ENCODE results near the gene POLR3GL.
A peak's percentile ranks its signal among the peaks of the same experiment; 100 is the strongest.

Gene POLR3GL

DNA sequence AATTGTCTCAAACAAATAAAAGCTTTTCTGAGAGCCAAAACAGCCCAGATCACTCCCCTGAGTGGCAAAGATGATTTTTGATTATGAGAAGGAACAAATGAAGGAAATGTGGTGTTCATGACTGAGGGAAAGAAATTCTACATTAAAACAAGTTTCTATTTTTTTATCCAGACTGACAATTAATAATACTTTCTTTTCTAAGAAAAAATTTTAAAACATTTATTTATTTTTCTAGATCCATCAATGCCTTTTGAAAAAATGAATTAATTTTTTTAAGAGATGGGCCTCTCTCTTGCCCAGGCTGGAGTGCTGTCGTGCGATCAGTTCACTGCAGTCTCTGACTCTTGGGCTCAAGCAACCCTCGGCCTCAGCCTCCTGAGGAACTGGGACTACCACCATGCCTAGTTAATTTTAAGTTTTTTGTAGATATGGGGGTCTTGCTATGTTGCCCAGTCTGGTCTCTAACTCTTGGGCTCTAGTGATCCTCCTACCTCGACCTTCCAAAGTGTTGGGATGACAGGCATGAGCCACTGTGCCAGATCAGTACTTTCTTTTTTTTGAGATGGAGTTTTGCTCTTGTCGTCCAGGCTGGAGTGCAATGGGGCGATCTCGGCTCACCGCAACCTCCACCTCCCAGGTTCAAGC is 43.1 kb downstream of the POLR3GL start:
- peak overlapping the region in 1 of 2 donors; percentile 48 for H3K9ac ChIP-seq (ENCODE audit: low read length in 2 of 2)

DNA sequence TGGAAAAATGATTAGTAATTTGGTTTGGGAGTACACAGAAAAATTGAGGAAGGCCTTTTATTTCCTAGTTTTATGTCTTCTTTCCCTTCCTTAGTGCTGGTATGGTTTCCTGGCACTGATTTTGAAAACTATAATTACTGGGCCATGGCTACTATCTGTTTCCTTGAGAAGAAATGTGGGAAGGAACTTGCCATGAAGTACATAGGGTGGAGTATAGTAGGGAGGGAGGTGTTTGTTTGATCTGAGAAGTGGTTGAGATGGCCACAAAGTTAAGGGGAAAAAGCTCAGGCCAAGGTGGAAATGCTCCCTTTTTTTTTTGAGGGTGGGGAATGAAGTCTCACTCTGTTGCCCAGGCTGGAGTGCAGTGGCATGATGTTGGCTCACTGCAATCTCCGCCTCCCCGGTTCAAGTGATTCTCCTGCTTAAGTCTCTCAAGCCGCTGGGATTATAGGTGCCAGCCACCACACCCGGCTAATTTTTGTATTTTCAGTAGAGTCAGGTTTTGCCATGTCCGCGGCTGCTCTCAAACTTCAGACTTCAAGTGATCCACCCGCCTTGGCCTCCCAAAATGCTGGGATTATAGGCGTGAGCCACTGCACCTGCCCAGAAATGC is 45.7 kb downstream of the POLR3GL start:
- H3K4me3 ChIP-seq (ENCODE audit: low read length in 2 of 2): no peak overlapping the region
- H3K27ac ChIP-seq (ENCODE audit: low read length): no peak overlapping the region
- no peak overlapping the region for H3K9ac ChIP-seq (ENCODE audit: low read length in 2 of 2)
- no peaks in the 10 kb centered on the region for H3K9me3 ChIP-seq (ENCODE audit: control insufficient read depth in 2 of 2, low read length in 2 of 2)
- peaks cover 5% of the 10 kb centered on the region for H3K4me1 ChIP-seq (ENCODE audit: control insufficient read depth, insufficient read depth, low read length)
- no peaks in the 10 kb centered on the region for H3K27me3 ChIP-seq (ENCODE audit: control insufficient read depth in 1 of 2, insufficient read depth in 2 of 2, low read length in 2 of 2)
- no peaks in the 10 kb centered on the region for H3K36me3 ChIP-seq (ENCODE audit: control insufficient read depth in 2 of 2, insufficient read depth in 2 of 2, low read length in 2 of 2)

More for the DNA sequence above, 43.1 kb downstream of the POLR3GL start:
- Histone ChIP-seq H3K36me3 (ENCODE audit: control insufficient read depth in 2 of 2, insufficient read depth in 2 of 2, low read length in 2 of 2) (no peaks in the 10 kb centered on the region), H3K9me3 (ENCODE audit: control insufficient read depth in 2 of 2, low read length in 2 of 2) (no peaks in the 10 kb centered on the region), H3K4me3 (ENCODE audit: low read length in 2 of 2) (no peak overlapping the region), H3K27ac (ENCODE audit: low read length) (peak overlapping the region; percentile 67), H3K4me1 (ENCODE audit: control insufficient read depth, insufficient read depth, low read length) (peaks cover 4% of the 10 kb centered on the region), H3K27me3 (ENCODE audit: control insufficient read depth in 1 of 2, insufficient read depth in 2 of 2, low read length in 2 of 2) (no peaks in the 10 kb centered on the region)

DNA sequence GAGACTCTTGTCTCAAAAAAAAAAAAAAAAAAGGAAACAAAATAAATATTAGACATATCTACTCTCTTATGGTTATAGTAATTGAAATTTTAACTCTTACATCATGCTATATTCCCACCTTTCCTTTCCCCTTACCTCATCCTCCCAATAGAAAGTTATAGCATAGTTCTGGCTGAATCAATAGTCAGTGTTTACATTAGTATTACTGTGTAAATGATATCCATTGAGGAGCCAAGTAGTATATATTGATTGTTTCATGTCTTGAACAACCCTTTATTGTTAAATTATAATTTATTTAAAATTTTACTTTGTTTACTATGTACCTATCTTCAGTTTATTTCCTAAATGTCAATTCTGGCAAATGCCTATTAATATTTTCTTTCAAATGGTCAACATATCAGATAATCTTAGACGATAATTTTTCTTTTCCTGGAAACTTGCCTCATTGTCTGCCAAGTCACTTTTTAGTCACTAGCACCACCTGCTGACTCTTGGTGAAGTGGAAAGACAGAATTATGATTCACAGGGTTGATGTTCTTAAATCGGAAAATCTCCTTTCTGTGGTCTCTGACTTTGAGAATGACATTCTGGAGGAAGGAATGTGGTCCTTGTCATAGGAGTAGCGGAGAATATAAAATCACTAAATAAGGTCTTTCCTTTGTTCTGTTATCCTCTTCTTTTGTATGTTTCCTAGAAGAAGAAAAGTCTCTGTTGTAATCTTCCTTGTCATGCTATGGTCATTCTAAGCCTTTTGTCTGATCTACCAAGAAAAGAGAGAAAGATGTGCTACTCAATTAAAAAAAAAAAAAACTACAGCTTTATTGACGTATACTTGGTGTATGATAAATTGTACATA is 48.4 kb downstream of the POLR3GL start:
- H3K36me3 ChIP-seq (ENCODE audit: control insufficient read depth in 2 of 2, insufficient read depth in 2 of 2, low read length in 2 of 2): no peaks in the 10 kb centered on the region
- H3K9me3 ChIP-seq (ENCODE audit: control insufficient read depth in 2 of 2, low read length in 2 of 2): no peaks in the 10 kb centered on the region
- no peak overlapping the region for H3K27ac ChIP-seq (ENCODE audit: low read length)
- peak overlapping the region in 1 of 2 donors; percentile 13 for H3K9ac ChIP-seq (ENCODE audit: low read length in 2 of 2)
- H3K4me1 ChIP-seq (ENCODE audit: control insufficient read depth, insufficient read depth, low read length): peaks cover 2% of the 10 kb centered on the region
- H3K27me3 ChIP-seq (ENCODE audit: control insufficient read depth in 1 of 2, insufficient read depth in 2 of 2, low read length in 2 of 2): no peaks in the 10 kb centered on the region
- no peak overlapping the region for H3K4me3 ChIP-seq (ENCODE audit: low read length in 2 of 2)

DNA sequence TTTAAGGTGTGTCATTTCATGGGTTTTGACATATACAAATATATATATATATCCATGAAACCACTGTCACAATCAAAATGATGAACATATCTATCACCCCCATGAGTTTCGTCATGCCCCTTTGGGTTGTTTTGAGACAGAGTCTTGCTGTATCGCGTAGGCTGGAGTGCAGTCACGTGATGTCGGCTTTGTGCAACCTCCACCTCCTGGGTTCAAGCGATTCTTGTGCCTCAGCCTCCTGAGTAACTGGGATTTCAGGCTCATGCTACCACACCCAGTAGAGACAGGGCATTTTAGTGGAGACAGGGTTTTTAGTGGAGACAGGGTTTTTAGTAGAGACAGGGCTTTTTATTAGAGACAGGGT is 49.1 kb downstream of the POLR3GL start:
- no peak overlapping the region for H3K9ac ChIP-seq (ENCODE audit: low read length in 2 of 2)
- H3K4me1 ChIP-seq (ENCODE audit: control insufficient read depth, insufficient read depth, low read length): peaks cover 2% of the 10 kb centered on the region
- no peaks in the 10 kb centered on the region for H3K9me3 ChIP-seq (ENCODE audit: control insufficient read depth in 2 of 2, low read length in 2 of 2)
- no peak overlapping the region for H3K27ac ChIP-seq (ENCODE audit: low read length)
- H3K27me3 ChIP-seq (ENCODE audit: control insufficient read depth in 1 of 2, insufficient read depth in 2 of 2, low read length in 2 of 2): no peaks in the 10 kb centered on the region
- H3K36me3 ChIP-seq (ENCODE audit: control insufficient read depth in 2 of 2, insufficient read depth in 2 of 2, low read length in 2 of 2): no peaks in the 10 kb centered on the region
- no peak overlapping the region for H3K4me3 ChIP-seq (ENCODE audit: low read length in 2 of 2)

DNA sequence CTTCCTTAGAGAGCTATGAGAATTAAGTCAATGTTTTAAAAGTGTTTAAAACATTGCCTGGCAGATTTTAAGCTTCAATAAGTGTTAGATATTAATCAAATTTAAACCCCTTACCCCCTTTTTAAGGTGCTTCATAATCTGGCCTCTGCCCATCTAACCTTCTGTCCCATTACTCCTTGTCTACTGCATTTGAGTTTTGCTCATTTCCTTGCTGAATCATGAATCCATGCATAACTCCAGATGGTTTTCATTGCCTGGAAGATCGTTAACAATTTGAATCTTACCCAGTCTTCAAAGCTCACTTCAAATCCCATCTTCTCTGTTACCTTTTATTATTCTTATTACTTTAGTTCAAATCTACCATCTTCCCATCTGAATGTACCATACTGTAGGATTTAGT is 52.4 kb downstream of the POLR3GL start:
- Histone ChIP-seq H3K36me3 (ENCODE audit: control insufficient read depth in 2 of 2, insufficient read depth in 2 of 2, low read length in 2 of 2) (no peaks in the 10 kb centered on the region), H3K9me3 (ENCODE audit: control insufficient read depth in 2 of 2, low read length in 2 of 2) (no peaks in the 10 kb centered on the region), H3K27me3 (ENCODE audit: control insufficient read depth in 1 of 2, insufficient read depth in 2 of 2, low read length in 2 of 2) (peaks cover 22 to 26% of the 10 kb centered on the region in 2 donors), H3K27ac (ENCODE audit: low read length) (no peak overlapping the region), H3K4me3 (ENCODE audit: low read length in 2 of 2) (no peak overlapping the region), H3K9ac (ENCODE audit: low read length in 2 of 2) (no peak overlapping the region), H3K4me1 (ENCODE audit: control insufficient read depth, insufficient read depth, low read length) (peaks cover 8% of the 10 kb centered on the region)

DNA sequence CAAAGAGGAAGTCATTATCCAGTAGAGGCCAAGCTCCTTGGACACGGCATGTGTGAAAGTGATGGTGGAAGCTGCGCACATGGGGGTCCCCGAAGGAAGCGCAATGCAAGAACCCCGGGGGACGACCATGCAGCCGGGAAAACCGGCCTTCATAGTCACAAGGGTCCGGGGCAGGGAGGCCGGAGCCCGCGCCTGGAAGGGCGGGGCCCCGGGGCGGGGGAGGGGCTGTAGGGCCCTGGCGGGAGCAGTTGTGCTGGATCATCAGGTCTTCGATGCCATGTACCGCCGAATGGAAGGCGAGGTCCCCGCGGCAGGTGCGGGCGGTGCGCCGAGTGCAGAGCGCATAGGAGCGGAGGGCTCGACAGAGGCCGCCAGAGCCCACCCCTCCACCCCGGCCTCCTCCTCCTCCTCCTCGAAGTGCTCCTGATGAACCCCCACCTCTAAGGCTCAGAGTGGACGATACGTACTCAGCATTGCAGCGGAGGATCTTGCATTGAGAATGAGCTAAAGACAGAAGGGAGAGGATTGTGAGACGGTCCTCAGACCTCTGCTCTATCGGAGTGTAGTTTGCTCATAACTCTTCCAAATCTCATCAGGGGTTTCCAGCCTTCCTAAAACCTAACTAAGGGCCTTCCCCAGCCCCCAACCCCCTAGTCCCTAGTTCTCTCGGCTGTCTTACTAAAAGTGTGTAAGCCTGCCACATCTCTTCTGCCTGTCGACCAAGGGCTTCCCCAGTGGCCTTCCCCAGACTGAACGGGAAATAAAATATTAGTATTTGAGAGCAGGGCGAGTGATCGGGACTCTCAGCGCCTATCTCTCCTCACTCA is 55.0 kb downstream of the POLR3GL start:
- Histone ChIP-seq H3K27me3 (ENCODE audit: control insufficient read depth in 1 of 2, insufficient read depth in 2 of 2, low read length in 2 of 2) (peaks cover 24 to 32% of the 10 kb centered on the region in 2 donors), H3K27ac (ENCODE audit: low read length) (no peak overlapping the region), H3K9me3 (ENCODE audit: control insufficient read depth in 2 of 2, low read length in 2 of 2) (no peaks in the 10 kb centered on the region), H3K36me3 (ENCODE audit: control insufficient read depth in 2 of 2, insufficient read depth in 2 of 2, low read length in 2 of 2) (no peaks in the 10 kb centered on the region), H3K4me3 (ENCODE audit: low read length in 2 of 2) (peak overlapping the region; percentile 22 to 40), H3K4me1 (ENCODE audit: control insufficient read depth, insufficient read depth, low read length) (peaks cover 6% of the 10 kb centered on the region), H3K9ac (ENCODE audit: low read length in 2 of 2) (no peak overlapping the region)

DNA sequence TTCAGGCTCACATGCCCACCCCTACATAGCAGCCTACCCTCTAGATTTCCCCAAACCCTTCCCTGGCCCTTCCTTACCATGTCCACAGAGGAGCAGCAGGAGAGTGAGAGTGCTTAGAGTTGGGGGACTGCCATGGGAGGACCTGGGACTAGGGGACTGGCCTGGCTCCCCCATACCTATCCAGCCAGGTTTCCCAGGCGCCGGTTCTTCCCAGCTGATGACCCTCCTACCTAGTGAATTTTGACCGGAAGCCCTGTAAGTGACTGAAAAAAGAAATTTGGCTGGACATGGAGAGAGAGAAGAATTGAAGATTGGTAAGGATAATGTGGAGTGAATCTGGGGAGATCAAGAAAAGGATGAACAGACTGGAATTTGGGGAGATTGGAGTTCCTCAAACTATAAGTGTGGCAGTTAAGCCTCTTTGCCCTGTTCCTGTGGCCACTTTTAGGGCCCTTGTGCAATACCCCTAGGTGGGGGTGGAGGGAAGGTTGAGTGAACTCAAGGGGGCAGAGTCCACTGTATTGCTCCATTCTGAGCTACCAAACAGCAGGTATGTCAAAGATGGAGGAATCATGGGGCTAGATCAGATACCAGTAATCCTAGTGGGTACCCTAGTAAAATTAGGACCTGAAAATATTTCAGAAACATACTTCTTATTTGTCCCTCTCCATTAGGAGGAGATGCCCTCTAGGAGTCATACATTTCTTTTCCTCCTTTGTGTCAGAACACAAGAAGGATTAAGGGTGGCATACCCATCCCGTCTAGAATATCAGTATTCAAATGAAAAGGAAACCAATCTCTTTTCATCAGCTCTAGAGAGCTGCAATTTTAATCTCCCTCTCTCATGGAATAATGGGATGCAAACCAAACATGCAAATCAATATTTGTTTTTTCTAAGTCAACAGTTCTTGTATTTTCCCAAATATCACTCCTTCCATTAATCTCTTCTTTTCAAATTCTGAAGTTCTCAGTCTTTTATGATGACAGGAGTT is 55.9 kb downstream of the POLR3GL start:
- Histone ChIP-seq H3K9me3 (ENCODE audit: control insufficient read depth in 2 of 2, low read length in 2 of 2) (no peaks in the 10 kb centered on the region), H3K27me3 (ENCODE audit: control insufficient read depth in 1 of 2, insufficient read depth in 2 of 2, low read length in 2 of 2) (peaks cover 24 to 32% of the 10 kb centered on the region in 2 donors), H3K36me3 (ENCODE audit: control insufficient read depth in 2 of 2, insufficient read depth in 2 of 2, low read length in 2 of 2) (no peaks in the 10 kb centered on the region), H3K9ac (ENCODE audit: low read length in 2 of 2) (no peak overlapping the region), H3K4me1 (ENCODE audit: control insufficient read depth, insufficient read depth, low read length) (peaks cover 6% of the 10 kb centered on the region), H3K4me3 (ENCODE audit: low read length in 2 of 2) (no peak overlapping the region), H3K27ac (ENCODE audit: low read length) (no peak overlapping the region)

DNA sequence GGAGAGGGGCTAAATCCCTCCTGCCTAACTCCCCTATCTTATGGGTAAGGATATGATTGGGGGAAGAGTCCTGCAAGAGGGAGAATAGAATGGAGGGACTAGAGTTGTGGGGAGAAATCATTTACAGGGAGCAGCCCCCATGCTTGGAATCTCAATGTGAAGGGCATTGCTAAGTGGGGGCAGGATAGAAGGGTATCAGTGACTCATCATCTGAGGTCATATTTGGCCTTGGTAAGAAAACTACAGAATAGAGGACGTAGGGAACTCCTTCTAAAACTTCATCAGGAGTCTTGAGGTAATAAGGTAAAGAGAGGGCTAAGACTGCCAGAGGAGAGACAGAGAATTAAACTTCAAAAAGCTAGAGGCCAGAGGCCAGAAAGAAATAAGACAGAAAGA is 56.6 kb downstream of the POLR3GL start:
- Histone ChIP-seq H3K9me3 (ENCODE audit: control insufficient read depth in 2 of 2, low read length in 2 of 2) (no peaks in the 10 kb centered on the region), H3K4me3 (ENCODE audit: low read length in 2 of 2) (no peak overlapping the region), H3K4me1 (ENCODE audit: control insufficient read depth, insufficient read depth, low read length) (peaks cover 6% of the 10 kb centered on the region), H3K36me3 (ENCODE audit: control insufficient read depth in 2 of 2, insufficient read depth in 2 of 2, low read length in 2 of 2) (no peaks in the 10 kb centered on the region), H3K27ac (ENCODE audit: low read length) (no peak overlapping the region), H3K27me3 (ENCODE audit: control insufficient read depth in 1 of 2, insufficient read depth in 2 of 2, low read length in 2 of 2) (peaks cover 24 to 32% of the 10 kb centered on the region in 2 donors), H3K9ac (ENCODE audit: low read length in 2 of 2) (no peak overlapping the region)

DNA sequence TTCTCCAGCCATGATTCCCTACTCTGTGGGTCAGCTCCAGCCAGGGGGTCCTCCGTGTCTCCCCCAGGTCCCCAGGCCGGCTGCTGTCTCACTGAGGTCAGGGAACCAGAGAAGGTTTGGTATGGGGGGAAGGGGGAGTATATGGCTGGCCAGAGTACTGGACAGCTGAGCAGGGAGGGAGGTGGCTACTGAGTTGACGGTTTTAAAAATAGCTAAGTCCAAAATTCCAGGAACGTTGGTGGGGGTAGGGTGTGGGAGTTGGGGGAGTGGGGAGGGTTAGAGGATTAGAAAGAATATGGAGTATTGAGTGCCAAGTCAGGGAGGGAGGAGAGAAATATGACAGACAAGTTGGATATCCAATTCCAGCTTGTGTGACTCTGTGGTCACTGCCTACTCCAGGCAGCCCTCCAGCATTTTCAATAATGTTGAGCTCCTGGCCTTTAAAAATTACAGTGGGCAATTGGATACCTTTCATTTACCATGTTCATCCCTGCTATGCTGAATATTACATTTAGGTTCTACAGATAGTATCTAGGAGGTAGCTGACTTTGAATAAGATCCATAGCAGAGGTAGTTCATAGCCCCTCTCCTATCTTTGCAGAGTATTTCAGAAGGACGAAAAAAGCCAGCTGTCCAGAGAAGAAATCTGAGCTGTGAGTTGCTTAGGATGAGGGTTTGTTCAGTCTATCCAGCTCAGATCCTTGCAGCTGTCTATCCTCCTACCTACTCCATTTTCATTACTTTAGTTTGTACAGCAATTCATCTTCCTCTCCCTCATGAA is 57.3 kb downstream of the POLR3GL start, which contains the start of gene HJV:
Gene HJV (minus strand): TSS at position 114 of the 781 bp plus-strand sequence. CDS start 1,504 bp downstream, outside the sequence.
- Histone ChIP-seq H3K27ac (ENCODE audit: low read length) (no peak within 1 kb of the TSS), H3K4me1 (ENCODE audit: control insufficient read depth, insufficient read depth, low read length) (peaks cover 6% of the 10 kb centered on the region), H3K4me3 (ENCODE audit: low read length in 2 of 2) (no peak within 1 kb of the TSS), H3K27me3 (ENCODE audit: control insufficient read depth in 1 of 2, insufficient read depth in 2 of 2, low read length in 2 of 2) (peaks cover 24 to 32% of the 10 kb centered on the region in 2 donors), H3K9ac (ENCODE audit: low read length in 2 of 2) (no peak within 1 kb of the TSS), H3K9me3 (ENCODE audit: control insufficient read depth in 2 of 2, low read length in 2 of 2) (no peaks in the 10 kb centered on the region), H3K36me3 (ENCODE audit: control insufficient read depth in 2 of 2, insufficient read depth in 2 of 2, low read length in 2 of 2) (no peaks in the 10 kb centered on the region)
